Fibroblast of peridontal ligament (primary cell): ENCODE data around the gene GALNT18.

Source experiments
- DNase-seq: peaks from one replicate; pipeline ENCODE4 v3.0.0-alpha.2; 2010; ENCODE audit errors: extremely low read depth

The GALNT18 gene

GRCh38 chr11:11621573-11622339 is at the start of gene GALNT18:
Gene GALNT18 (minus strand): TSS chr11:11622005.
- peak; percentile 64 for DNase-seq

GRCh38 chr11:11670574-11670973 is 48.8 kb upstream of the GALNT18 start:
- no peak for DNase-seq

GRCh38 chr11:11669233-11669846 is 47.5 kb upstream of the GALNT18 start:
- DNase-seq = no peak

GRCh38 chr11:11668781-11669180 is 47.0 kb upstream of the GALNT18 start:
- no peak for DNase-seq

- no peak for DNase-seq
Observed at GRCh38 chr11:11668274-11668673, 46.5 kb upstream of the GALNT18 start.

GRCh38 chr11:11667056-11667455 is 45.3 kb upstream of the GALNT18 start:
- peak; percentile 2 for DNase-seq

GRCh38 chr11:11665407-11665806 is 43.6 kb upstream of the GALNT18 start:
- no peak for DNase-seq

GRCh38 chr11:11663907-11664306 is 42.1 kb upstream of the GALNT18 start:
- DNase-seq = no peak

- no peak for DNase-seq
Observed at GRCh38 chr11:11662578-11662977, 40.8 kb upstream of the GALNT18 start.

- DNase-seq = no peak
Observed at GRCh38 chr11:11661326-11662040, 39.7 kb upstream of the GALNT18 start.

- no peak for DNase-seq
Observed at GRCh38 chr11:11660363-11660740, 38.5 kb upstream of the GALNT18 start.

GRCh38 chr11:11659567-11660362 is 38.0 kb upstream of the GALNT18 start:
- no peak for DNase-seq

- no peak for DNase-seq
Observed at GRCh38 chr11:11657218-11657955, 35.6 kb upstream of the GALNT18 start.

GRCh38 chr11:11641581-11641980 is 19.8 kb upstream of the GALNT18 start:
- DNase-seq = no peak

- no peak for DNase-seq
Observed at GRCh38 chr11:11640996-11641395, 19.2 kb upstream of the GALNT18 start.

- DNase-seq = no peak
Observed at GRCh38 chr11:11640152-11640551, 18.3 kb upstream of the GALNT18 start.

- no peak for DNase-seq
Observed at GRCh38 chr11:11636671-11637070, 14.9 kb upstream of the GALNT18 start.

- DNase-seq = no peak
Observed at GRCh38 chr11:11635443-11635842, 13.6 kb upstream of the GALNT18 start.

- no peak for DNase-seq
Observed at GRCh38 chr11:11629368-11629767, 7.6 kb upstream of the GALNT18 start.

GRCh38 chr11:11628651-11629050 is 6.8 kb upstream of the GALNT18 start:
- DNase-seq = no peak

- no peak for DNase-seq
Observed at GRCh38 chr11:11626128-11626527, 4.3 kb upstream of the GALNT18 start.
